Forelimb muscle (tissue), 1 donor: ENCODE data around the gene MLLT1. TPM values are rescaled to one million over a fixed set of nuclear protein-coding genes. Genes with fewer than 3 reads are reported as not detected.

Source experiments
- DNase-seq: peaks from one replicate; pipeline ENCODE4 v3.0.0-alpha.2; 2013; ENCODE audit warnings: low read depth
- polyA plus RNA-seq: library from polyadenylated mRNA; unstranded; fragments of 120-200 nt; gene quantifications from one replicate; pipeline ENCODE4 v1.2.1, GENCODE V29; 2013; ENCODE audit not compliant: insufficient read length

The MLLT1 gene
- polyA plus RNA-seq, 1 donor: 46.1 TPM

DNA sequence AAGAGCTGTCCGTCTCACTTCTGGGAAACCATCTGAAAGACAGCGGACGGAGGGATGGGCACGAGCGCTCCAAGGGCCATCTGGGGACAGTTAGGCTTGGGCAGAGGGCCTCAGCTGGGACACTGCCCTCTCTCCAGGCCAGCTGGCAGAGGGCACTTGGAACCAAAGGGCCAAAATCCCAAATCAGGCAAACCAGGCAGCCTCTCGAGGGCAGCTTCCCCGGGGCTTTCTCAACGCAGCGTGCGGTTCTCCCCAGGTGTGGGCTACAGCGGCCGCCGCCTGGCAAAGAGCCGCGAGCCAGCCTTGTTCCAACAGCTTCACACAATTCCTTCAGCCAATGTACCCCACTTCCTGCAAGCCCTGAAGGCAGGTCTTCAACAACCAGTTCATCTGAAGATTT lies 5.0 kb downstream of the MLLT1 start:
- no peak for DNase-seq

DNA sequence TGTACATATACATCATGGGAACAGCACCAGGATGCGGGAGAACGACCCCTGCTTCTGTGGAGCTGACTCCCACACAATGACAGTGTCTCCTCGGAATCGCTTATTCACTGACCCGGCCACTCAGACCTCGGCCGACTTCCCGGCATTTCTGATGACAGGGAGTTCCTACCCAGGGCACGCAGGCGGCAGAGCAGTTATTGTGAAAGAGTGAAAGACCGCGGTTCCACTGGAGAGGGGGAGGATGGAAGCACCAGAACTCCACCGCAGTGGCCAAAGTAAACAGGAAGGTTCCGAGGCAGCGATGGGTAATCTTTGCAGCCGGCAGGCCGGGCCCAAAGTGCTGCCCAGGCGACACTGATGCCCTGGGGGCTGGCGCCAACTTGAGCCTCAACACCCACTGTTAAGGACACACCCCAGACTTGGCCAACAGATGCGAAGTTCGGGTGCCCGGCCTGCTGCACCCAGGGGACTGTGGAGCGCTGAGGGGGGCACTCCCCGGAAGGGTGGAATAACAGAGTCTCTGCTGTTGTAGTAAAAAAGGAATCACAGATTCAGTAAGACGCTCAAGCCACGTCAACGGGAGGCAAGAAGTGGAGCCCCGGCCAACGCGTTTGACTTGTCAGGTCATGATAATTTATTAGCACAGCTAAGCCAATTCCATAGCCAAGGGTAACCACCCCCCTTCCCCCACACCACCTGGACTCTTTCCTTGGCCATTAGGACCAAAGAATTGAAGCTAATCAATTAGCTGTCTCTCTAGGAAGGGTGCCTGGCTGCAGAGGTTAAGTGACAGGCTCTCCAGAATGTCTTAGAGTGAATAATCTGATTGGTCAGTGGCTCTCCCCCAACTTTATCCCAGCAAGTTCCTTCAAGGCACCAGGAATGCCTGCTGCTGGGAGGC lies 5.8 kb downstream of the MLLT1 start:
- no peak for DNase-seq

DNA sequence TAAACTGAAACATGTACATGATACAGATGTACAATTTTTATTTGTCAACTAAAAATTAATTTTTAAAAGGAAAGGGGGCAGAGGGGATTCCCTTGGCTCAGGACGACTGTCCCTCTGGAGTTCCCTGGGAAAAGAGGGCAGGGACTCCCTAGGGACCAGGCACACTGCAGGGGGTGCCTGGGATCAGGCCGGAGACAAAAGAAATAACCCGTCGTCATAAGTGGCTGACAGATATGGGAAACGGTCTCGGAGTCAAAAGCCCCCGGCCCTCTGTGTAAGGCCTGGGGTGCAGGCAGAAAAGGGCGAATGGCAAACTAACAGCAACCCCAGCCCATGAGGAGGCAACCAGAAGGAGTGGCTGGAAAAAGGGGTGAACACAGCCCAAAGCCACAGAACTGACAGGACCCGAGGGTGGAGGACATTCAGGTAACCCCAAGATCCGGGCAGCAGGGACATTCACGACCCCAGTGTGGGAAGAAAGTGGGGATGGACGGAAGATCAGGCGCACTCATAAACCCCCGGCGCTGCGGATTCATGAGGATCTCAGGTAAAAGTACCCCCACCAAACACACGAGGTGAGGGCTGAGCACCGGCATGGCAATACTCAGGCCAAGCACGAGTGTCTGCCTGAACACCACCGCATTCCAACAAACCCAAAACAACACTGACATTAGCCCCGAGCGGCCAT lies 6.7 kb downstream of the MLLT1 start:
- DNase-seq: no peak

DNA sequence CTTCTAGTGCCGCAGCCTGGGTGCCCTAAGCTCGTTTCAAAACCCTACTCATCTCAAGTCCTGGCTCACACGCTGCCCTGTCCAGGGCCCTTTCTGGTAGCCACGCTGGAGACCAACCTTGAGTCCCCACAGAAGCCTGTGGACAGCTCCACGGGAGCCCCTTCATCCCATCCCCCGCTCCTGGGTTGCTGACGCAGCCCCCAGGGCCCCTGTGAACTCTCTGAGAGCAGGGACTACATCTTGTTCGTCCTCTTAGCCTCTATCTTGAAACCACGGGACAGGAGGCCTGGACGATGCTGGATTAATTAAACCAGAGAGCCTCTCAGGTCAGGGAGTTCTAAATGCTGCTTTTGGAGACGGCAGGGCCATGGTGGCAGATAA lies 7.4 kb downstream of the MLLT1 start:
- no peak for DNase-seq

DNA sequence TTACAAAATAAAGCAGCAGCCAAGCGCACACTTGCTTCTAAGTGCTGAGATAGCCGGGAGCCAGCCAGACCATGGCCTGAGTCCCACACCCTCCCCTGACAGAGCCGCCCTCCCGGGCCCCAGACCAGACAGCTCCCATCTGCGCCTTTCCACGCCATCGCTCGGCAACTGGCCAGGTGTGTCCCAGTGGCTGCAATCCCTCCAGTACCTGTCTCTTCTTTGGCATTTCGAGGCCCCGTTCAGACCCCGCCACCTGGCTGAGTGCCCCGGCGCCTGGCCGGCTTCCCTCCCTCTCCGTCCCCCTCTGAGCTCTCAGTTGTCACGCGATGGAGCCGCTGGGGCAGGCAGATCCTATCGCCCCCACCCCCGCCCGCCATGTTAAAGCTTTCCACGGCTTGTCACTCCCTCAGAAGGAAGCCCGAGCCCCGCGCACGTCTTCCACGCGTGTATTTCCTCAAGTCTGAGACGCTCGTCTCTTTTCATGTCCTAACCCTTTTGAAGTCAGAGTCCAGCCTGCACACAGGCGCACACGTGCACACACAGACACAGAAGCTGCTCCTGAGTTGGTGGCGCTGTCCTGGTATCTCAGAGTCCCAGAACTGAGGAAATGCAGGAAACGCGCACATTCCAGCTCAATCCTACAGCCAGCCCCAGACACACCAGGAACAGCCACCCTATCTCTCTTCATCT lies 7.9 kb downstream of the MLLT1 start:
- no peak for DNase-seq

DNA sequence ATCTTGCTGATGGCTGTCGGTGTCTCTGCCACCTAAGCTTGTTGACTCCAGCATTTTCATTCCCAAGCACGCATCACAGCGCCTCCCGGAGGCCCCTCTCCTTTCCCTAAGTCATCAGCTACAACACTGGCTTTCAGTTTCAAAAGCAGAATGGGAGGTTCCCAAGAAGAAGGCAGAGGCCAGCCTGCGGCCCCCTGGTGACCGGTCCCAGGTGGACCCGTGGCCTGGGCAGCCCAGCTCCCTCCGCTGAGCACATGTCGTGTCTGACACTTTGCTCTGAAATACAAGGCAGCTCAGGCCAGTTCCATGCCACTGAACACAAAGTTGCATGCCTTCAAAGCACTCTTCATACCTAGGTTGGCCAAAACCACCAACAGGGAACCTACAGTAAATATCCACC lies 8.5 kb downstream of the MLLT1 start:
- DNase-seq: no peak

DNA sequence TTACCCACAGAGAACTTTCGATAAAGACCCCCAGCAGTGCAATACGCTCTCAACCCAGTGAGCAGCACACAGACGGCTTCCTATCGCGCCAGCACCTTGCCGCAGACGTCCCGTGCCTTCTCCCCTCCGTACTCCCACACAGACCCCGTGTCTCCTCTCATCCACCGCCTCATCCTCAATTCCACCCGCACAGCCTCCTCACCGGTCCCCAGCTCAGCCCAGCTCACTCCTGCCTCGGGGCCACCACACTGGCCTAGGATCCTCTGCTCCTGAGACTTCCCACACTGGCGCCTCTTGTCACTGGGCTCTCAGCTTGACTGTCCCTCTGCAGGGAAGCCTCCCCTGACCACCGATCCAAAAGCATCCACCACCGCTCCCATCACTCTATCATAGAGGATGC lies 9.0 kb downstream of the MLLT1 start:
- DNase-seq: no peak

DNA sequence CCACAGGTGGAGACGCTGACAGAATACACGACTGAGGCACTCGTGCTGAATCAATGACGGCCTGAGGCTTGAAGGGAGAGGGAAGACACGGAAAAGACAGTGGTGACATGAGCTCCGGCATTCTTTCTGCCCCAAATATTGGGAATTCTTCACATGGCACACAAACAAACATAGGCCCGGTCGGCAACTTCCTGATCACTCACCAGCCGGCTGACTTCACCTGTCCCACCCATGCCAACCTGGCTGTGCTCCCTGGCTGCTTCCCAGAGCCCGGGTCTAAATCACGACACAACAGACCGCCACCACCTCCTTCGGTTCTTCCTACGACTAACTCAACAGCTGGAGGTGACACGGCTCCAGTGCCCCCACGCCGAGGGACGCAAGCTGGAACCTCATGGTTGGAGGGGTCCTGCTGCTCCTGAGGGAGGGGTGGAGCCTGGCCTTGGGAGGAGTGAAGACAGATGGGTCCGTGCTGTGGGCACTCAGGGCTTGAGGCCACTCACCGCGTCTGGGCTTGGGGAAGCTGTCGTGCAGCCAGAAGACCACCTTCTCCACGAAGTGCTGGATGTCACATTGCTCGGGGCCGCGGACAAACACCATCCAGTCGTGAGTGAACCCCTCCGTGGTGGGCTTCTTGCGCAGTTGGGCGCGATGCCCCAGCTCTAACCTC lies 9.6 kb downstream of the MLLT1 start:
- DNase-seq: no peak

DNA sequence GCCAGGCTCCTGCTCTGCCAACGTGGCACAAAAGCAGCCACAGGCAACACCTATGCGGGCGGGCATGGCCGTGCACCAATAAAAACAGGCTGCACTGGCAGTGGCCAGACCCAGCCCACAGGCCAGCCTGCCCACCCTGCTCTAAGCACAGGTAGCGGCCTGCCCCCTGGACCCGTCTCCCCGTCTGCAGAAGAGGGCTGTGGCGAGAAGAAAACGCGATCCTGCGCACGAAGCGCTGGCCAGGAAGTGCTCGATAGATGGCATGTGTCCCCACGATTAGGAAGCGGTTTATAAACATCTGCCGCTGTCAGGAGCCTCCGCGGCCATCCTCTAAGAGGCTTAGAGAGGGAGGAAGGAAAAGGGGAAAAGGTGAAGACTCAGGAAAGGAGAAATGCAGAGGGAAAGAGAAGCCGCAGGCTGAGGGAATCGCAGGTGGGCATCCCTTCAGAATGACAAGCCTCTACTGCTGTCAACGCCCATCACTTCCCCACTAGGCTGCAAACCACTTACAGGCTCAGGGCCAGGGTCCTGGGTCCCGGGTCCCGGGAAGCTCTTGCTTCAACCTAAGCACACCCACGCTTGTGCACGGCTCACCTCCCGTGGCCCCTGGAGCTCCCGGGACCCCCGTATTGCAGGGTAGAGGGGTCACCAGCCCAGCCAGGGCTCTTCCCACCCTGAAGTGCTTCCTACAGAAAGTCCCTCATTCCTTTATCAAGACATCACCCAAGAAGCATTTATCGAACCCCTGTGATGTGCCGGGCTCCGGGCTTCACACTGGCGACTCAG lies 10.5 kb downstream of the MLLT1 start:
- DNase-seq: no peak

DNA sequence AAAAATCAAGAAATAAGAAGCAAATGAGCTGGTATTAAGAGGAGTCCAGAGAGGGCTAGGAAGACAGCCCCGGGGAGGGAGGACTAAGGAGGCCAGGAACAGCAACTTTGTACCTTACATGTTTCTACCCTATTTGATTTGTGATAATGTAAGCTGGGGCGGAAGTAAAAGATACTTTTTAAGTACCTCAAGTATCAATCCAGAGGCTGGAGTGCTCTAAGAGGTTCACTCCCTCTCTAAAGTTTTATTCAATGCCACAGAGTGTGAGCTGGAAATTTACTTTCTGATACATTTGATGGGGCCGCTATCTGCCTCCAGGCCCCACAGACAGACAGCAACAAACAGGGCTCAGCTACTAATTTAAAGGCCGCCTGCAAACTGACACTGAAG lies 11.4 kb downstream of the MLLT1 start:
- DNase-seq: no peak

DNA sequence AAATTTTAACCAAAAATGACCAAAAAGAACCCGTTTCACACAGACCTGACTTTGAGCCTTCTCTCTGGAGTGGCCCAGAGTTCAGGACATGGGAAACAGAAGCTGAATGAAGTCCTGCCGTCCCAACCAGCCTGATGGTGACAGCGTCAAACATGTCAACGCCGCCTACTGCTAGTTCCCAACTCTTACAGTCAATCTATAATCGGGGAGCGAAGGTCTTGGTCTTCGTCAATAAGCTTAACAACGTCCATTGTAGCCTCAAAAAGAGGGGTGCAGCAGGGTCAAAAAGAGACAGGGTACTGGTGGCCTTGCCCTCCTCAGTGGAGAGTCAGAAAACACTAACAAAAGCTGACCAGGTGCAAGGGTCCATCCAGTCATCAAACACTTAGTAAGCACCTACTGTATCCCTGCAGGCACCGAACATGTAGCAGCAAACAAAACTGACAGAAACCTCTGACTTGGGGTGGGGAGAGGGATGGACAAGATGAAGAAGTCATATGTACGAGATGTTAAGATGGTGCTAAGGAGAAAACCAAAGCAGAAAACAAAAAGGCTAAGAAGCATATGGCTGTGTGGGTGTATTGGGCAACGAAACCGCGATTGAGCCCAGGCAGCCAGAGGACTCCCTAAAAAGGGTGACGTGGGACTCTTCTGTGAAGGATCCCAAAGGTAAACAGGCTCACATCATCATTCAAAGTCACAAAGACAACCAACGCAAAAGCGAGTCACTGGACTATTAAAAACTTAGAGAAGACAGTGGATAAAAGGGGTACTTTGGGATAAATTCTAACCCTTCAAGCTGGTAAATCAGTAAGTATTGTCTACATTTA lies 12.0 kb downstream of the MLLT1 start:
- DNase-seq: no peak

DNA sequence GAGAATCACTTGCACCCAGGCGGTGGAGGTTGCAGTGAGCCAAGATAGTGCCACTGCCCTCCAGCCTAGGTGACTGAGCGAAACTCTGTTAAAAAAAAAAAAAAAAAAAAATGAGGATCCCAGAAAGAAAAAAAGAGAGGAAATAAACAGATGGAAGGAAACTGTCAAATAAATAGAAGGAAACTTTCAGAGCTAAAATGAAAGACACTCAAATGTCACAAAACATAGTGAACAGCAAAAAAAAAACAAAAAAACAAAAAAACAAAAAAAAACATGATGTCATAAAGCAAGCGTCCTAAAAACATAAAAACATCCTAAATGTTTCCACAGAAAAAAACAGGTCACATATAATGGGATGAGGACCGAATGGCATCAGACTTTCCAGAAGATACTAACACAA lies 15.0 kb downstream of the MLLT1 start:
- DNase-seq: no peak

DNA sequence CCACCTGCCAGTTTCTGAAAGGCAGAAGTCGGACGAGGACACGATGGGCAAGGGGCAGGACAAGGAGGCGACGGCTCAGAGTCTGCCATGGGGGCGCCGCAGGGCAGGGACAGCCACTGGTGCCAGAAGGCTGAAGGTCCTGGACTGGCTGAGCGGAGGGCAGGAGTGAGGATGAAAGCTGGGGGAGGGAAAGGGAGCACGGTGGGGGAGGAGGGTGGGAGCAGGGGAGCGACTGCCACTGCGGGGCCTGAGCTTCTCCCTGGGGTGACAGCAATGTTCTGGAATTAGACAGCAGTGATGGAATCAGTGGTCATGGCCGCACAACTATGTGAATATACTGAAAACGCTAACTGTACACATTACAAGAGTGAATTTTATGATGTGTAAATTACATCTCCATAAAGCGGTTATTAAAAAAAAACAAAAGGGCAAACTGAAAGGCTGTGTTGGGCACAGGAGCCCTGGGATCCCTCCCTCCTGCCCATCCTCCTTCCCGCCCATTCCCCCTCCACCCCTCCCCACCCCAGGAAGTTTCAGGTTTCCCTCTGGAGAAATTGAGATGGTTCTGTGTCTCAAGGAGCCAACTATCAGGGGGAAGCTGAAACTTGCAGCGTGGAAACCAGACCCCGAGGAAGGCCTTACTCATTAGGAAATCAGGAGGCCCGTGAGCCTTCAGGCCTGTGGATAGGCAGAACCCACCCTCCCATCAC lies 15.9 kb downstream of the MLLT1 start:
- no peak for DNase-seq

DNA sequence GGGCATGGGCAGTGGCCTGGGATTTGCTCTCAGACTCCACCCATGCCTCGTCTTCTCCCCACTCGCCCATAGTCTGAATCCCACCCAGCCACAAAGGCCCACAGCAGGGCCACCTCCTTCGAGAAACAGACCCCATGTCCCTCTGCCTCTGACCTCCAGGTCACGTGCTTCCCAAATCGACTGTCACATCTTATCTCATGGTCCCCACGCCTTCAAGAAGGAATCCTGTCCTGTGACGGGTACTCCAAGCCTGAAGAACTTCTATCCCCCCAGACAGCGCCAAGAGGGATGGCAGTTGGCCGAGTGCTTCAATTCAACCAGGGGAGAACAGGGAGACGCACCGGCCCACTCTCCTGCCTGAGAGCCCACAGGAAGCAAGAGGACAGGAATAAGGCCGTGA lies 16.5 kb downstream of the MLLT1 start:
- DNase-seq: no peak

DNA sequence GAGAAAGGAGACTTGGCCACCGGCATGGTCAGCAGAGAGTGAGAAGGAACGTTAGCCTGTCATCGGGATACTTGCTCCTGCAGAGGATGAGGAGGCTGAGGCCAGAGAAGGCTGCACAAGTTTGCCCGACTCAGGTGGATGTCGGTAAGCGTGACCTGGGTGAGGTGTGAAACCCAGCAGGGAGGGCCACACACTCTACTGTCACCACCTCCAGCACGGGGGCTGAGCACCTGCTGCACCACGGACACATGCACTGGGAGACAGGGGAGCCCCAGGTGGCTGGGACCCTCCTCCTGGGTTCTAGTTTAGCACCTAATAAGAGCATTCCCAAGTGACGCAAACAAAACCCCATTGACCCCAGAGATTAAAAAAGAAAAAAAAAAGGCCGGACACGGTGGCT lies 17.3 kb downstream of the MLLT1 start:
- DNase-seq: no peak

DNA sequence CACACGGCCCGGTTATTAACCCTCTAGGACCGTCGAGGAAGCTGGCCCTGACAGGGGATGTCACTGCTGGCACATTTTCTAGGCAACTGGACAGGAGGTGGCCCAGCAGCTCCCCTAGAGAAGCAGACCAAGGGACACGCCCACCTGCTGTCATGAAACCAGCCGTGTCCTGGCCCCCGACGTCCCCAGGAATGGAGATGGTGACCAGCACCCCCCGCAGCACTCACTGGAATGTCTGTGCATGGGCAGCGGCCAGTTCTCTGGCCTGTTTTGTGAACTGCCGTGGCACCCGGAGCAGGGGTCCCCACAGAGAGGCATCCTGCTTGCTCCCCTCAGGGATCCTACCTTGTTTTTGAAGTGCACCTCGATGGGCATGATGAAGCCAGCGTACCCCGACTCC lies 17.9 kb downstream of the MLLT1 start:
- no peak for DNase-seq

DNA sequence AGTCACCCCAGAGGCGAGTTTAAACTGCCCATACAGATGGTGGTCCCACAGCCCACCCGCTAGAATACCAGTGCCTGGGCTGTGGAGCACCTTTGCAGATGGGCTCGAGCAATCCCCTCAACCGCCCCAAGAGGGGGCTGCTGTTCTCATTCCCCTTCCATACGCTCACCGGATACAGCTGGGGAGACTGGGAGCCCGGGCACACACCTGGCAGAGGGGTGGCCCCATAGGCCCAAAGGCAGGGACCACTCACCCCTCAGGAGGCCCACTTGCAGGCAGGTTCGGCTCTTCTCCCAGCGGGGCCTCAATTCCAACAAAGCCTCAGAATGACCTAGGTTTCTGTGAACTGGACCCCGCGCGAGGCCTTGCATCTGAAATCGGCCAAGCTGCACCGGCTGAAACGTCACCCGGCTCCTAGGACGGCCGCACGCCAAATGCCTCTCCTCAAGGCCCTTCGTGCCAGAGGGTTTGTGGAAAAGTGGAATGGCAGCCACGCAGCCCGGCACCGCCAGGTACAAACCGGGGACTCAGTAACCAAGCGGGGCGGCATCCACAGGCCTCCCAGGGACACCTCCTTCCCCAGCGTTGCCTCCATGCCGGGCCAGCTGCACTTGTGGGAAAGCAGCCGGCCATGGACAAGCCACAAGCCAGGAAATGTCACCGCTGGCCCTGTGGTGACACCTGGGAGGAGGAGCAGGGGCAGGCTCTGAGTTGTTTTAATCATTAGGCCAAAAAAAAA lies 18.7 kb downstream of the MLLT1 start:
- no peak for DNase-seq

DNA sequence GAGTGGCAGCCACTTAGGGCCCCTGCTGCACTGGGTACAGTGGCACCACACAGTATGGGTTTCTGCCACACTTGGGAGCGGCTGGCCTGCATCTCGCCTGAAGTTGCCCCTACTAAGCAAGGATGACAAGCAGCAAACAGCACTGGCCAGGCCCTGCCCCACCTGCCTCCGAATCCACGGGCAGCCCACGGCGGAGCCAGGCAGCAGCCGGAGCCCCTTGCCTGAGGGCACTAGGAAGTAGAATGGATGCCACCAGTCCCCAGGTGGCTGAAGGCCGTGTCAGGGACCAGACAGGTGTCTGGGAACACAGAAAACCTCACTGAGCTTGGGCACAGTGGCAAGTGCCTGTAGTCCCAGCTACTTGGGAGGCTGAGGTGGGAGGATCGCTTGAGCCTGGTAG lies 19.4 kb downstream of the MLLT1 start:
- no peak for DNase-seq

DNA sequence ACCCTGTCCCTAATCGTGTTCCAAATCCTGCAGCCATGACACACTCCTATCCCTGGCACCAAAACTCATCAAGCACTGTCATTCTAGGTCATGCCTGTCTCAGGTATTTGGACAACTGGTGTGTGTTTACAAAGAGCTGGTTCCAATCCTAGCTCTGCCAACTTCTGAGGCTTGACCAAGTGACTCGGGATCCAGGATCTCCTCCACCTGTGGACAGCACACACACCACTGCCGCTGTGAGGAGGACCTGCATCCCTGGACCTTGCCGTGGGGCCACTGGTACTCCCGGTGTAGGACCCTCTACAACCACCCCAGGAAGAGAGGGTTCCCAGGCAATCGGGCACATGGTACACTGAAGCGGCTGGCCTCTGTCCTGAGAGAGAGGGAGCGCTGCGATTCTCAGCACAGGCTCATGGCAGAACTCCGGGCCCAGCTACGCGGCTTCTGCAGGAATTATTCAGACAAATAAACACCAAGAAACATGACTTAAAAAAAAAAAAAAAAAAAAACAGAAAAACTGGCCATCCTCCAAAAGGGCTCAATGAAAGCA lies 20.4 kb downstream of the MLLT1 start:
- no peak for DNase-seq
